Measurements from ENCODE around the gene SART1.

- TF ChIP-seq CTCF (IDR thresholded peaks at IDR 0.05) (no peak), EP300 (IDR thresholded peaks at IDR 0.05) (no peak), POLR2A (IDR thresholded peaks at IDR 0.05) (peak in 1 of 2 donors; percentile 12)
Observed at GRCh38 chr11:65915821-65916251, 45.7 kb upstream of the SART1 start.

All from suprapubic skin (tissue), 3 donors.